Measurements from ENCODE around the gene MCF2. TPM values are rescaled to one million over a fixed set of nuclear protein-coding genes. Genes with fewer than 3 reads are reported as not detected.
"Not testable (repeated sequence)": the region's sequence is repeated elsewhere in the genome, so short reads cannot be mapped to it uniquely, and the experiment has no call there.

The MCF2 gene
- total and polyA plus RNA-seq, 9 donors: 0.11 to 0.48 (median 0.21) TPM

GRCh38 chrX:139702658-139703057 lies 5.3 kb downstream of the MCF2 start:
- Histone ChIP-seq H3K27me3 (ENCODE audit: control insufficient read depth, insufficient read depth, low read length) (peaks cover 2% of the 10 kb centered on the region), H3K4me1 (ENCODE audit: control insufficient read depth, insufficient read depth, low read length) (no peaks in the 10 kb centered on the region), H3K27ac (ENCODE audit: low read length) (no peak overlapping the region), H3K4me3 (ENCODE audit: low read length) (no peak overlapping the region), H3K36me3 (ENCODE audit: control insufficient read depth, insufficient read depth, low read length) (no peaks in the 10 kb centered on the region), H3K9me3 (replicated peaks; ENCODE audit: control insufficient read depth, low read depth, low read length) (no peaks in the 10 kb centered on the region)
- WGBS (ENCODE audit: insufficient coverage): 67% methylated on average over 1 of the region's 3 CpGs
- DNase-seq: no peak

GRCh38 chrX:139692908-139693307 lies 15.1 kb downstream of the MCF2 start:
- DNase-seq: no peak
- peaks cover 5% of the 10 kb centered on the region for H3K4me1 ChIP-seq (ENCODE audit: control insufficient read depth, insufficient read depth, low read length)
- H3K9me3 ChIP-seq (replicated peaks; ENCODE audit: control insufficient read depth, low read depth, low read length): no peaks in the 10 kb centered on the region
- no peaks in the 10 kb centered on the region for H3K36me3 ChIP-seq (ENCODE audit: control insufficient read depth, insufficient read depth, low read length)
- H3K27me3 ChIP-seq (ENCODE audit: control insufficient read depth, insufficient read depth, low read length): peaks cover 26% of the 10 kb centered on the region
- 42% methylated on average over 6 of the region's 8 CpGs for WGBS (ENCODE audit: insufficient coverage)
- H3K4me3 ChIP-seq (ENCODE audit: low read length): no peak overlapping the region
- no peak overlapping the region for H3K27ac ChIP-seq (ENCODE audit: low read length)

GRCh38 chrX:139692506-139692849 lies 15.5 kb downstream of the MCF2 start:
- peak; percentile 2 for DNase-seq
- H3K27me3 ChIP-seq (ENCODE audit: control insufficient read depth, insufficient read depth, low read length): peaks cover 26% of the 10 kb centered on the region
- H3K36me3 ChIP-seq (ENCODE audit: control insufficient read depth, insufficient read depth, low read length): no peaks in the 10 kb centered on the region
- peaks cover 5% of the 10 kb centered on the region for H3K4me1 ChIP-seq (ENCODE audit: control insufficient read depth, insufficient read depth, low read length)
- H3K27ac ChIP-seq (ENCODE audit: low read length): no peak overlapping the region
- WGBS (ENCODE audit: insufficient coverage): 43% methylated on average over 11 of the region's 11 CpGs
- peak overlapping the region; percentile 27 for H3K4me3 ChIP-seq (ENCODE audit: low read length)
- no peaks in the 10 kb centered on the region for H3K9me3 ChIP-seq (replicated peaks; ENCODE audit: control insufficient read depth, low read depth, low read length)

DNA sequence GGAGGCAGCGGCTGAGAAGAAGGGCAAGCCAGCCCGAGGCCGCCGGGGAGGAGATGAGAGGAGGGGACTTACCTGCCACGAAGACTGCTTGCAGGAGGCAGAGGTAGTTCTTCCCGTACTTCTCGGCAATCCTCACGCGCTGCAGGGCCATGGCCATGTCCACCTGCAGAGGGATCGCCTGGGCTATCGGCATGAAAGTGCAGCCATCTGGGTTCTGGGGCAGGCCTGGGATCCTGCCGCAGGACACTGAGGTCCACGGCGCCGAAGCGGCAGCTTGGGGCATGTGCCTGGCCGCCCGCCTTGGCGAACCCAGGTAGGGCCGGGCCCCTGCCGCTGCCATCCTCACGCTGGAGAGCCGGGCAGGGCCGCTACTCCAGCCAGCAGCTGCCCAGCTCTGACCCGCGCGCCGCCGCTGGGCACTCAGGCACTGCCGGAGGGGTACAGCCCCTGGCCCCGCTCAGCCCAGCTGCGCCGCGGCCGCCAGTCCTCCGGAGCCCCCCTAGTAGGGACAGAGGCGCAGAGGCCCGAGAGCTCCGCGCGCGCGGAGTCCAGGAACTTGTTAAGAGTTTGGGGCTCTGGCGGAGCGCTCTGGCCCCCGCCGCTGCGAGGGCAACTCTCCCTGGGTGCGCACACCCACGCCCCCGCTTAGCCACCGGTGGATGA lies 16.0 kb downstream of the MCF2 start:
- H3K4me1 ChIP-seq (ENCODE audit: control insufficient read depth, insufficient read depth, low read length): peaks cover 5% of the 10 kb centered on the region
- H3K4me3 ChIP-seq (ENCODE audit: low read length): peak overlapping the region; percentile 27
- peak; percentile 4 for DNase-seq
- 22% methylated on average over 52 of the region's 52 CpGs for WGBS (ENCODE audit: insufficient coverage)
- peaks cover 26% of the 10 kb centered on the region for H3K27me3 ChIP-seq (ENCODE audit: control insufficient read depth, insufficient read depth, low read length)
- no peaks in the 10 kb centered on the region for H3K36me3 ChIP-seq (ENCODE audit: control insufficient read depth, insufficient read depth, low read length)
- no peaks in the 10 kb centered on the region for H3K9me3 ChIP-seq (replicated peaks; ENCODE audit: control insufficient read depth, low read depth, low read length)
- H3K27ac ChIP-seq (ENCODE audit: low read length): no peak overlapping the region

- no peaks in the 10 kb centered on the region for H3K9me3 ChIP-seq (replicated peaks; ENCODE audit: control insufficient read depth, low read depth, low read length)
- H3K27me3 ChIP-seq (ENCODE audit: control insufficient read depth, insufficient read depth, low read length): peaks cover 26% of the 10 kb centered on the region
- H3K36me3 ChIP-seq (ENCODE audit: control insufficient read depth, insufficient read depth, low read length): no peaks in the 10 kb centered on the region
- H3K4me3 ChIP-seq (ENCODE audit: low read length): peak overlapping the region; percentile 13
- peak; percentile 27 for DNase-seq
- peaks cover 5% of the 10 kb centered on the region for H3K4me1 ChIP-seq (ENCODE audit: control insufficient read depth, insufficient read depth, low read length)
- H3K27ac ChIP-seq (ENCODE audit: low read length): no peak overlapping the region
- 29% methylated on average over 13 of the region's 23 CpGs for WGBS (ENCODE audit: insufficient coverage)
Measured at GRCh38 chrX:139691493-139691842, 16.5 kb downstream of the MCF2 start.

DNA sequence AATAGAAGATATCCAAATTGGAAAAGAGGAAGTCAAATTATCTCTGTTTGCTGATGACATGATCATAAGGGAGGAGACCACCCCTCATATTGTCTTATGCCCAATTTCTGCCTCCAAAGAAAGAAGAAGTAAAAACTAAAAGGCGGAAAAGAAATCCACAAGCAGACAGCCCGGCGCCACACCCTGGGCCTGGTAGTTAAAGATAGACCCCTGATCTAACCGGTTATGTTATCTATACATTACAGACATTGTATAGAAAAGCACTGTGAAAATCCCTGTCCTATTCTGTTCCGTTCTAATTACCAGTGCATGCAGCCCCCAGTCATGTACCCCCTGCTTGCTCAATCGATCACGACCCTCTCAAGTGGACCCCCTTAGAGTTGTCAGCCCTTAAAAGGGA lies 22.8 kb downstream of the MCF2 start:
- not testable (repeated sequence) for H3K4me3 ChIP-seq (ENCODE audit: low read length); H3K4me1 ChIP-seq (ENCODE audit: control insufficient read depth, insufficient read depth, low read length); DNase-seq; H3K27ac ChIP-seq (ENCODE audit: low read length); H3K36me3 ChIP-seq (ENCODE audit: control insufficient read depth, insufficient read depth, low read length); H3K9me3 ChIP-seq (replicated peaks; ENCODE audit: control insufficient read depth, low read depth, low read length); H3K27me3 ChIP-seq (ENCODE audit: control insufficient read depth, insufficient read depth, low read length)
- WGBS (ENCODE audit: insufficient coverage): 77% methylated on average over 3 of the region's 7 CpGs

GRCh38 chrX:139680356-139680755 lies 27.6 kb downstream of the MCF2 start:
- no peaks in the 10 kb centered on the region for H3K36me3 ChIP-seq (ENCODE audit: control insufficient read depth, insufficient read depth, low read length)
- H3K4me3 ChIP-seq (ENCODE audit: low read length): no peak overlapping the region
- no peaks in the 10 kb centered on the region for H3K9me3 ChIP-seq (replicated peaks; ENCODE audit: control insufficient read depth, low read depth, low read length)
- no peaks in the 10 kb centered on the region for H3K4me1 ChIP-seq (ENCODE audit: control insufficient read depth, insufficient read depth, low read length)
- no peak for DNase-seq
- no CpG with 5 or more reads among the region's 3 CpGs for whole genome bisulfite sequencing (ENCODE audit: insufficient coverage)
- H3K27me3 ChIP-seq (ENCODE audit: control insufficient read depth, insufficient read depth, low read length): no peaks in the 10 kb centered on the region
- H3K27ac ChIP-seq (ENCODE audit: low read length): no peak overlapping the region

DNA sequence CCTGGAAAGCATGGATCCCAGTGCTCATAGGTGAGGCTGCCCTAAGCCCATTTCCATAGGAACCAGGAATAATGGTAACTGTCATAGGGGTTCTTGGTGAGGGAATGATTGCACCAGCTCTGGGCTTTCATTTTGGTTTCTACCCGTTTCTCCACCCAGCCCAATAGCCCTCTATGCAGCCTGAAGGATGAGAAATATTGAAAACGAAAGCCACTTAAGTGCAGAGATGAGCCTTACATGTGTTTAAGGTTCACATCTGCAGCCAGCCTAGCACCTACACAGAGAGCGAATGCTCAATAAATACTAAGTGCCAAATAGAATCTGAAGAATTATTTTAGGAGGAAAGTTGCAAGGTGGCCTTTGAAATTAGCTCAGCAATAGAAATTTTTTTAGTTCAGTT lies 60.4 kb downstream of the MCF2 start:
- Histone ChIP-seq H3K27me3 (ENCODE audit: control insufficient read depth, insufficient read depth, low read length) (no peaks in the 10 kb centered on the region), H3K4me1 (ENCODE audit: control insufficient read depth, insufficient read depth, low read length) (no peaks in the 10 kb centered on the region), H3K36me3 (ENCODE audit: control insufficient read depth, insufficient read depth, low read length) (no peaks in the 10 kb centered on the region), H3K27ac (ENCODE audit: low read length) (no peak overlapping the region), H3K4me3 (ENCODE audit: low read length) (no peak overlapping the region), H3K9me3 (replicated peaks; ENCODE audit: control insufficient read depth, low read depth, low read length) (no peaks in the 10 kb centered on the region)
- WGBS (ENCODE audit: insufficient coverage): 17% methylated on average over 1 of the region's 3 CpGs
- DNase-seq: no peak

- Histone ChIP-seq H3K36me3 (ENCODE audit: control insufficient read depth, insufficient read depth, low read length) (no peaks in the 10 kb centered on the region), H3K27ac (ENCODE audit: low read length) (no peak overlapping the region), H3K27me3 (ENCODE audit: control insufficient read depth, insufficient read depth, low read length) (peaks cover 3% of the 10 kb centered on the region), H3K4me3 (ENCODE audit: low read length) (no peak overlapping the region), H3K4me1 (ENCODE audit: control insufficient read depth, insufficient read depth, low read length) (no peaks in the 10 kb centered on the region), H3K9me3 (replicated peaks; ENCODE audit: control insufficient read depth, low read depth, low read length) (no peaks in the 10 kb centered on the region)
- peak; percentile 21 for DNase-seq
- 60% methylated on average over 1 of the region's 10 CpGs for WGBS (ENCODE audit: insufficient coverage)
Measured at GRCh38 chrX:139642241-139642927, 65.6 kb downstream of the MCF2 start.

GRCh38 chrX:139640259-139640658 lies 67.7 kb downstream of the MCF2 start:
- 63% methylated on average over 2 of the region's 2 CpGs for WGBS (ENCODE audit: insufficient coverage)
- DNase-seq: no peak
- H3K4me1 ChIP-seq (ENCODE audit: control insufficient read depth, insufficient read depth, low read length): no peaks in the 10 kb centered on the region

More at GRCh38 chrX:139640259-139640658, 67.7 kb downstream of the MCF2 start:
- H3K4me3 ChIP-seq (ENCODE audit: low read length): no peak overlapping the region
- no peak overlapping the region for H3K27ac ChIP-seq (ENCODE audit: low read length)
- H3K27me3 ChIP-seq (ENCODE audit: control insufficient read depth, insufficient read depth, low read length): peaks cover 3% of the 10 kb centered on the region
- no peaks in the 10 kb centered on the region for H3K9me3 ChIP-seq (replicated peaks; ENCODE audit: control insufficient read depth, low read depth, low read length)
- H3K36me3 ChIP-seq (ENCODE audit: control insufficient read depth, insufficient read depth, low read length): no peaks in the 10 kb centered on the region

Data from muscle of leg (tissue), 11 donors.